CD4-positive, alpha-beta T cell (primary cell): ENCODE data around the gene ROBO2. TPM values are rescaled to one million over a fixed set of nuclear protein-coding genes. Genes with fewer than 3 reads are reported as not detected.

Experiments
- ATAC-seq: fragments of 200-7000 bp; cut with Tn5 transposase; one replicate; pipeline ENCODE4 v1.10.0; 2022; ENCODE audit warnings: mild to moderate bottlenecking; ENCODE audit not compliant: poor library complexity
- CTCF ChIA-PET: fragments of 350-600 bp; sonication (Branson Sonifier 250); formaldehyde crosslinking; loops from one replicate; lab custom pipeline; 2021; ENCODE audit warnings: antibody characterized with exemption, inconsistent platforms; lab: Charles Lee
- POLR2A ChIA-PET: fragments of 350-600 bp; sonication (Branson Sonifier 250); formaldehyde crosslinking; loops from one replicate; lab custom pipeline; 2021; ENCODE audit warnings: antibody characterized with exemption, inconsistent platforms; lab: Charles Lee
- DNase-seq, 14 experiments: peaks; one replicate each; pipeline ENCODE4 v3.0.0-alpha.2; 2013 to 2020; ENCODE audit warnings: mixed read lengths in 2 of 14
- H3K27ac ChIP-seq, 2 donors: one replicate each; pipeline versions ENCODE4 v1.5.1 to v1.7.0; 2013; ENCODE audit warnings: low read length in 2 of 2, low read depth in 1 of 2, mild to moderate bottlenecking in 1 of 2
- H3K27me3 ChIP-seq, 2 experiments: 1 replicate in 1 of 2; 2 replicates in 1 of 2; pipeline versions ENCODE4 v1.6.1 to v1.7.0; 2013; ENCODE audit warnings: low read length in 2 of 2, control low read depth in 1 of 2, mild to moderate bottlenecking in 1 of 2, moderate library complexity in 1 of 2; ENCODE audit not compliant: insufficient read depth in 2 of 2, control insufficient read depth in 1 of 2
- H3K36me3 ChIP-seq: one replicate; pipeline ENCODE4 v1.6.1; 2013; ENCODE audit warnings: low read length, control low read depth; ENCODE audit not compliant: insufficient read depth
- H3K4me1 ChIP-seq: one replicate; pipeline ENCODE4 v1.6.1; 2013; ENCODE audit warnings: low read length, control low read depth; ENCODE audit not compliant: insufficient read depth
- H3K4me3 ChIP-seq: one replicate; pipeline ENCODE4 v1.5.1; 2013; ENCODE audit warnings: mild to moderate bottlenecking, low read length, moderate library complexity
- H3K9me3 ChIP-seq, 2 experiments: 1 replicate in 1 of 2; 2 replicates in 1 of 2; pipeline versions ENCODE4 v1.6.1 to v1.7.0; 2013; ENCODE audit warnings: low read length in 2 of 2, mild to moderate bottlenecking in 2 of 2, control low read depth in 1 of 2, moderate library complexity in 1 of 2; ENCODE audit not compliant: control insufficient read depth in 1 of 2, insufficient read depth in 1 of 2
- H3K27ac Mint-ChIP-seq: one replicate; pipeline ENCODE4 v1.8.0; 2020; ENCODE audit warnings: mixed read lengths
- H3K27me3 Mint-ChIP-seq: one replicate; pipeline ENCODE4 v1.8.0; 2021; ENCODE audit warnings: mixed read lengths
- H3K36me3 Mint-ChIP-seq: one replicate; pipeline ENCODE4 v1.8.0; 2021; ENCODE audit warnings: low read depth, mixed read lengths
- H3K4me1 Mint-ChIP-seq: one replicate; pipeline ENCODE4 v1.8.0; 2021; ENCODE audit warnings: low read depth, mixed read lengths
- H3K4me3 Mint-ChIP-seq: one replicate; pipeline ENCODE4 v1.8.0; 2020; ENCODE audit warnings: mild to moderate bottlenecking, mixed read lengths
- H3K9me3 Mint-ChIP-seq: one replicate; pipeline ENCODE4 v1.8.0; 2020; ENCODE audit warnings: mixed read lengths
- CTCF ChIP-seq: fragments of 200-600 bp; IDR thresholded peaks from one replicate; pipeline ENCODE4 v1.8.0; 2022; ENCODE audit warnings: antibody characterized with exemption, mild to moderate bottlenecking
- intact Hi-C, 2 experiments: fragments of 100-400 bp; cut with DNase I in 1 of 2; cut with micrococcal nuclease in 1 of 2; formaldehyde crosslinking; loops; one replicate each; pipeline versions ENCODE4 v1.15.1 to v1.9.0; 2023 to 2025; cut with DNase I, micrococcal nuclease
- total RNA-seq, 174 experiments: library from RNA in 2 of 174; stranded (reverse) in 2 of 174; gene quantifications; one replicate each; pipeline ENCODE4 v1.2.3 and lab custom pipeline; 2021 to 2026

Gene ROBO2
- total RNA-seq, 2 experiments from 2014 or later: not detected

GRCh38 chr3:77247061-77247460, 207.2 kb downstream of the ROBO2 start:
- Histone ChIP-seq H3K36me3 (no peaks in the 10 kb centered on the region), H3K9me3 (peaks cover 0 to 15% of the 10 kb centered on the region in 2 experiments), H3K4me3 (no peak overlapping the region), H3K27ac (no peak overlapping the region), H3K27me3 (no peaks in the 10 kb centered on the region), H3K4me1 (no peaks in the 10 kb centered on the region)
- TF ChIP-seq CTCF: no peak
- intact Hi-C loops: no loop called here
- Mint-ChIP-seq H3K4me3 (no peak overlapping the region), H3K27me3 (no peaks in the 10 kb centered on the region), H3K9me3 (peaks cover 3% of the 10 kb centered on the region), H3K4me1 (no peaks in the 10 kb centered on the region), H3K27ac (no peak overlapping the region), H3K36me3 (no peaks in the 10 kb centered on the region)
- no peak for ATAC-seq
- POLR2A ChIA-PET: no interaction called here
- CTCF ChIA-PET: no interaction called here
- DNase-seq: no peak

GRCh38 chr3:77247817-77248216, 207.9 kb downstream of the ROBO2 start:
- Histone ChIP-seq H3K27ac (no peak overlapping the region), H3K4me1 (no peaks in the 10 kb centered on the region), H3K4me3 (no peak overlapping the region), H3K27me3 (no peaks in the 10 kb centered on the region), H3K36me3 (no peaks in the 10 kb centered on the region), H3K9me3 (peaks cover 0 to 15% of the 10 kb centered on the region in 2 experiments)
- H3K36me3 Mint-ChIP-seq: no peaks in the 10 kb centered on the region
- no peaks in the 10 kb centered on the region for H3K4me1 Mint-ChIP-seq
- intact Hi-C loops: no loop called here
- DNase-seq (no peak), ATAC-seq (no peak)
- H3K27me3 Mint-ChIP-seq: no peaks in the 10 kb centered on the region
- H3K27ac Mint-ChIP-seq: no peak overlapping the region
- no peak overlapping the region for H3K4me3 Mint-ChIP-seq
- peaks cover 3% of the 10 kb centered on the region for H3K9me3 Mint-ChIP-seq
- POLR2A ChIA-PET: no interaction called here
- TF ChIP-seq CTCF: no peak
- CTCF ChIA-PET: no interaction called here

DNA sequence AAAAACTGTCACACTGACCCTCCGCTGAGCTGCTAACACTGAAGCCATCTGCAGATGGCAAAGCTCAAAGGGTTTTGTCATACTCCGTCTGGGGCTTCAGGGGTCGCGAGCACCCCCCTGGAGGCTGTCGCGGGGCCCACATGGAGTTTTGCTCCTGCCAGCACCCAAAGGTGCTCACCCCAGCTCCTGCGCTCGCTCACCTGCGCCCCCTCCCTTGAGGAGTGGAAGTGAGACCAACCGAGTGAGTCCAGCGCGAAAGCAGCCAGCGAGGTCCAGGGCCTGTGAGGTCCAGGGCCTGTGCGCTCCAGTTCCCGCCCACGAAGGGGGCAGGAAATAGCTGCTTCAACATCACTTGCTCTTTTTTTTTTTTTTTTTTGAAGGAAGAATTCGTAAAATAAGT, 208.5 kb downstream of the ROBO2 start:
- ChIA-PET POLR2A (no interaction called here), CTCF (no interaction called here)
- no peaks in the 10 kb centered on the region for H3K4me1 Mint-ChIP-seq
- Histone ChIP-seq H3K27me3 (no peaks in the 10 kb centered on the region), H3K27ac (no peak overlapping the region), H3K4me3 (no peak overlapping the region), H3K4me1 (no peaks in the 10 kb centered on the region), H3K9me3 (peaks cover 0 to 15% of the 10 kb centered on the region in 2 experiments), H3K36me3 (no peaks in the 10 kb centered on the region)
- no peak overlapping the region for H3K4me3 Mint-ChIP-seq
- ATAC-seq (no peak), DNase-seq (no peak)
- intact Hi-C loops: no loop called here
- no peak for TF ChIP-seq CTCF
- H3K36me3 Mint-ChIP-seq: no peaks in the 10 kb centered on the region
- H3K27me3 Mint-ChIP-seq: no peaks in the 10 kb centered on the region
- peaks cover 3% of the 10 kb centered on the region for H3K9me3 Mint-ChIP-seq
- no peak overlapping the region for H3K27ac Mint-ChIP-seq
